ENCODE data around the gene CUL7.
"Not testable (repeated sequence)": the region's sequence is repeated elsewhere in the genome, so short reads cannot be mapped to it uniquely, and the experiment has no call there.

The CUL7 gene

DNA sequence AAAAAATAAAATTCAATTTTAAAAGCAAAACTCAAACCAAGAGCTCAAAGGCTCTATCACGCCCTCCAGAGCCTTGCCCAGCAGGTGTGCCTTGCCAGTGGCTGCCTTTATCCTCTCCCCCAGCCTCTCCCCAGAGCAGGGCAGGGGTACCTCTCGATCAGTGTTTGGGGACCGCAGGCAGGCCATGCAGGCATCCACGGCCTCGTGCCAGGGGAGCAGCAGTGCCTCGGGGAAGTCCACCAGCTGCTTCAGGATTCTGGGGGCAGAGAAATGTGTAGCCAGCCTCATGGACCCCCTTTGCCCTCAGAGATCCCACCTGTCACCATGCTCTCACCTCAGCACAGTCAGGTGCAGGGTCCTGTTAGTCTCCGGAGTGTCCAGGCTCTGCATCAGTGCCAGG is 5.7 kb downstream of the CUL7 start:
- TF ChIP-seq, protein P1, sequence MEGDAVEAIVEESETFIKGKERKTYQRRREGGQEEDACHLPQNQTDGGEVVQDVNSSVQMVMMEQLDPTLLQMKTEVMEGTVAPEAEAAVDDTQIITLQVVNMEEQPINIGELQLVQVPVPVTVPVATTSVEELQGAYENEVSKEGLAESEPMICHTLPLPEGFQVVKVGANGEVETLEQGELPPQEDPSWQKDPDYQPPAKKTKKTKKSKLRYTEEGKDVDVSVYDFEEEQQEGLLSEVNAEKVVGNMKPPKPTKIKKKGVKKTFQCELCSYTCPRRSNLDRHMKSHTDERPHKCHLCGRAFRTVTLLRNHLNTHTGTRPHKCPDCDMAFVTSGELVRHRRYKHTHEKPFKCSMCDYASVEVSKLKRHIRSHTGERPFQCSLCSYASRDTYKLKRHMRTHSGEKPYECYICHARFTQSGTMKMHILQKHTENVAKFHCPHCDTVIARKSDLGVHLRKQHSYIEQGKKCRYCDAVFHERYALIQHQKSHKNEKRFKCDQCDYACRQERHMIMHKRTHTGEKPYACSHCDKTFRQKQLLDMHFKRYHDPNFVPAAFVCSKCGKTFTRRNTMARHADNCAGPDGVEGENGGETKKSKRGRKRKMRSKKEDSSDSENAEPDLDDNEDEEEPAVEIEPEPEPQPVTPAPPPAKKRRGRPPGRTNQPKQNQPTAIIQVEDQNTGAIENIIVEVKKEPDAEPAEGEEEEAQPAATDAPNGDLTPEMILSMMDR (IDR thresholded peaks at IDR 0.05; ENCODE audit: low read depth, low read length) = no peak
- no peak for DNase-seq (ENCODE audit: low read depth in 2 of 2)
- no peak overlapping the region for H3K4me3 ChIP-seq (replicated peaks in 1 of 2; ENCODE audit: low read depth in 2 of 2, low read length in 2 of 2)

- DNase-seq (ENCODE audit: low read depth in 2 of 2) = no peak
- TF ChIP-seq, protein P1 (IDR thresholded peaks at IDR 0.05; ENCODE audit: low read depth, low read length) = no peak
- H3K4me3 ChIP-seq (replicated peaks in 1 of 2; ENCODE audit: low read depth in 2 of 2, low read length in 2 of 2) = no peak overlapping the region
Observed at GRCh38 chr6:43045371-43045930, 8.2 kb downstream of the CUL7 start.

- TF ChIP-seq, protein P1 (IDR thresholded peaks at IDR 0.05; ENCODE audit: low read depth, low read length) = no peak
- no peak for DNase-seq (ENCODE audit: low read depth in 2 of 2)
- no peak overlapping the region for H3K4me3 ChIP-seq (replicated peaks in 1 of 2; ENCODE audit: low read depth in 2 of 2, low read length in 2 of 2)
Observed at GRCh38 chr6:43043310-43043709, 10.3 kb downstream of the CUL7 start.

DNA sequence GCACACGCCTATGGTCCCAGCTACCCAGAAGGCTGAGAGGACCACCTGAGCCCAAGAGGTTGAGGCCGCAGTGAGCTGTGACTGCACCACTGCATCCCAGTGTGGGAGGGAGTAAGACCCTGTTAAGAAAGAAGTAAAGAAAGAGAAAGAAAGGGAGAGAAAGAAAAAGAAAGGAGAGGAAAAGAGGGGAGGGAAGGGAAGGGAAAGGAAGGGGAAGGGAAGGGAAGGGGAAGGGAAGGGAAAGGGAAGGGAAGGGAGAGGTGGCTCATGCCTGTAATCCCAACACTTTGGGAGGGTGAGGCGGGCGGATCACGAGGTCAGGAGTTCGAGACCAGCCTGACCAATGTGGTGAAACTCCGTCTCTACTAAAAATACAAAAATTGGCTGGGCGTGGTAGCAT is 12.2 kb downstream of the CUL7 start:
- H3K4me3 ChIP-seq (replicated peaks in 1 of 2; ENCODE audit: low read depth in 2 of 2, low read length in 2 of 2) = not testable (repeated sequence)

DNA sequence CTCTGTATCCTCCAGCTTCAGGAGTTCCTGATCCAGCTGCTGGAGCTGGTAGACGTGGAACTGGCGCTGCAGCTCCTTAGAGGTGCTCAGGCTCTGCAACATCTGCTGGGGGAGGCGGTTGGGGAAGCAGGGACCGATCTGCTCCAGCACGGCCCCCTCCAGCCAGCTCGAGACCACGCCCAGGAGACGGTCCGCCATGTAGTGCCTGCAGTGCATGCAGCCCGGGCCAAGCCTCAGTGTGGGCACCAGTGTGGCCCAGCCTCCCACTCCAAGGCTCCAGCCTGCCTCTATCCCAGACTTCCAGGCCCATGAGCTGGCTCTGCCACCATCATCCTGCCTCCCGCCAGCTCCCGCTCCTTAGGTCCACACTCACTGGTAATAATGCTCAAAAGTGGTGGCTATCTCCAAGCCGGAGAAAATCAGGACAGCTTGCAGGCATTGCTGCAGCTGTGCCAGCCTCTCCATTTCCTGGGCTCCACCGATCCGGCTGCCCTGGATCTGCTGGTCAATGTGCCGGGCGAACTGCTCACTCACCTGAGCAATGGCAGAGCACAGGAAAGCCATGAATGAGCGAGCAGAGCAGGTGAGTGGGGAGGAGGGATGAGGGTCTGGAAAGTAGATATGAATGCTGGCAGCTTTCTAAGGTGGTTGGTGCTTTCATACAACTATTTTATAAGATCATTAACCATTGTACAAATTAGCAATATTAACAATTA is 13.0 kb downstream of the CUL7 start:
- H3K4me3 ChIP-seq (replicated peaks in 1 of 2; ENCODE audit: low read depth in 2 of 2, low read length in 2 of 2) = no peak overlapping the region
- DNase-seq (ENCODE audit: low read depth in 2 of 2) = no peak
- TF ChIP-seq, protein P1 (IDR thresholded peaks at IDR 0.05; ENCODE audit: low read depth, low read length) = no peak

More for the DNA sequence above, 12.2 kb downstream of the CUL7 start:
- not testable (repeated sequence) for DNase-seq (ENCODE audit: low read depth in 2 of 2)

DNA sequence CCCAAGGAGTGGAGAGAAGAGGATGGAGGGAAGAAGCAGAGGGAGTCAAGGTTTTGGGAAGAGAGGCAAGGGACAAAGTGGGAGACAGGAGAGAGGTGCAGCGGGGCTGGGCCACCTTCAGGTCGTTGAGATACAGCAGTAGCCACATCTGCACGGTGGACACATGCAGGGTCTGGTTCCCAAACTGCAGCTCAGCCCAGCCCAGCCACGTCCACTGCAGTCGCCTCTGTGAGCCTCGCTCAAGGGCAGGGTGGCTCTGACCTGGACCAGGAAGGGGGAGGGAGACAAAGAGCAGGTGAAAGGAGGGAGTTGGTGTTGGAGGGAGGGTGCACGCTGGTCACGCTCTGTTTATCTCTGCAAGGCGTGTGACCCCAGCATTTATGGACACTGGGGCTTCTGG is 14.9 kb downstream of the CUL7 start:
- H3K4me3 ChIP-seq (replicated peaks in 1 of 2; ENCODE audit: low read depth in 2 of 2, low read length in 2 of 2) = no peak overlapping the region
- no peak for DNase-seq (ENCODE audit: low read depth in 2 of 2)
- TF ChIP-seq, protein P1 (IDR thresholded peaks at IDR 0.05; ENCODE audit: low read depth, low read length) = no peak

- no peak for DNase-seq (ENCODE audit: low read depth in 2 of 2)
- H3K4me3 ChIP-seq (replicated peaks in 1 of 2; ENCODE audit: low read depth in 2 of 2, low read length in 2 of 2) = no peak overlapping the region
- TF ChIP-seq, protein P1 (IDR thresholded peaks at IDR 0.05; ENCODE audit: low read depth, low read length) = no peak
Observed at GRCh38 chr6:43037706-43038105, 15.9 kb downstream of the CUL7 start.

Data from cardiac fibroblast (primary cell).